ENCODE measurements around the gene SF1.

GRCh38 chr11:64757549-64758329, 20.6 kb downstream of the SF1 start:
- TF ChIP-seq, protein P1, sequence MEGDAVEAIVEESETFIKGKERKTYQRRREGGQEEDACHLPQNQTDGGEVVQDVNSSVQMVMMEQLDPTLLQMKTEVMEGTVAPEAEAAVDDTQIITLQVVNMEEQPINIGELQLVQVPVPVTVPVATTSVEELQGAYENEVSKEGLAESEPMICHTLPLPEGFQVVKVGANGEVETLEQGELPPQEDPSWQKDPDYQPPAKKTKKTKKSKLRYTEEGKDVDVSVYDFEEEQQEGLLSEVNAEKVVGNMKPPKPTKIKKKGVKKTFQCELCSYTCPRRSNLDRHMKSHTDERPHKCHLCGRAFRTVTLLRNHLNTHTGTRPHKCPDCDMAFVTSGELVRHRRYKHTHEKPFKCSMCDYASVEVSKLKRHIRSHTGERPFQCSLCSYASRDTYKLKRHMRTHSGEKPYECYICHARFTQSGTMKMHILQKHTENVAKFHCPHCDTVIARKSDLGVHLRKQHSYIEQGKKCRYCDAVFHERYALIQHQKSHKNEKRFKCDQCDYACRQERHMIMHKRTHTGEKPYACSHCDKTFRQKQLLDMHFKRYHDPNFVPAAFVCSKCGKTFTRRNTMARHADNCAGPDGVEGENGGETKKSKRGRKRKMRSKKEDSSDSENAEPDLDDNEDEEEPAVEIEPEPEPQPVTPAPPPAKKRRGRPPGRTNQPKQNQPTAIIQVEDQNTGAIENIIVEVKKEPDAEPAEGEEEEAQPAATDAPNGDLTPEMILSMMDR (conservative IDR thresholded peaks at IDR 0.05; ENCODE audit: low read length): no peak
- no peak for TF ChIP-seq EZH2phosphoT487 (IDR thresholded peaks at IDR 0.05; ENCODE audit: borderline replicate concordance, low read depth, low read length)
